Ascending aorta (tissue), 2 donors: Measurements from ENCODE around the gene SLC25A22. TPM values are rescaled to one million over a fixed set of nuclear protein-coding genes. Genes with fewer than 3 reads are reported as not detected.
A peak's percentile ranks its signal among the peaks of the same experiment; 100 is the strongest.

ENCODE experiments used
- DNase-seq, 2 donors: peaks; one replicate each; pipeline ENCODE4 v3.0.0-alpha.2; 2019; ENCODE audit warnings: low spot score in 2 of 2
- H3K27ac ChIP-seq, 2 donors: fragments of 200-600 bp; sonication (generic); one replicate each; pipeline ENCODE4 v1.5.1; 2016 to 2017; ENCODE audit warnings: mild to moderate bottlenecking in 1 of 2
- H3K27me3 ChIP-seq: fragments of 200-600 bp; sonication (generic); one replicate; pipeline ENCODE4 v1.5.1; 2017
- H3K36me3 ChIP-seq, 2 donors: fragments of 200-600 bp; sonication (generic); one replicate each; pipeline ENCODE4 v1.5.1; 2016
- H3K4me1 ChIP-seq, 2 donors: fragments of 200-600 bp; sonication (generic); one replicate each; pipeline ENCODE4 v1.5.1; 2016 to 2017; ENCODE audit warnings: mild to moderate bottlenecking in 1 of 2
- H3K4me3 ChIP-seq, 2 donors: fragments of 200-600 bp; sonication (generic); one replicate each; pipeline ENCODE4 v1.5.1; 2016 to 2017; ENCODE audit warnings: mild to moderate bottlenecking in 1 of 2
- H3K9me3 ChIP-seq, 2 donors: fragments of 200-600 bp; sonication (generic); one replicate each; pipeline ENCODE4 v1.5.1; 2016
- CTCF ChIP-seq, 3 experiments: fragments of 200-600 bp in 2 of 3; fragments of 450-650 bp in 1 of 3; sonication (generic) in 2 of 3; IDR thresholded peaks; one replicate each; pipeline ENCODE4 v1.5.1; 2016 to 2019; ENCODE audit warnings: antibody characterized with exemption in 3 of 3, mild to moderate bottlenecking in 1 of 3, moderate library complexity in 1 of 3
- intact Hi-C: fragments of 100-400 bp; cut with DNase I; formaldehyde crosslinking; loops from one replicate; pipeline ENCODE4 v1.15.1; 2023
- total RNA-seq: library from RNA; depleted of rRNA; stranded (reverse); fragments of >200 nt; gene quantifications from one replicate; pipeline ENCODE4 v1.1.0, GENCODE V29; 2016

The SLC25A22 gene
- total RNA-seq, 1 donor from 2014 or later = 5.6 TPM

- Histone ChIP-seq H3K4me1 (peaks cover 9 to 16% of the 10 kb centered on the region in 2 donors), H3K27ac (no peak overlapping the region), H3K27me3 (peaks cover 3% of the 10 kb centered on the region), H3K36me3 (peaks cover 0 to 3% of the 10 kb centered on the region in 2 donors), H3K4me3 (no peak overlapping the region), H3K9me3 (no peaks in the 10 kb centered on the region)
- intact Hi-C loops = no loop called here
- DNase-seq = no peak
- TF ChIP-seq CTCF (IDR thresholded peaks at IDR 0.05) = no peak
Observed at GRCh38 chr11:792535-792821, 5.6 kb downstream of the SLC25A22 start.

DNA sequence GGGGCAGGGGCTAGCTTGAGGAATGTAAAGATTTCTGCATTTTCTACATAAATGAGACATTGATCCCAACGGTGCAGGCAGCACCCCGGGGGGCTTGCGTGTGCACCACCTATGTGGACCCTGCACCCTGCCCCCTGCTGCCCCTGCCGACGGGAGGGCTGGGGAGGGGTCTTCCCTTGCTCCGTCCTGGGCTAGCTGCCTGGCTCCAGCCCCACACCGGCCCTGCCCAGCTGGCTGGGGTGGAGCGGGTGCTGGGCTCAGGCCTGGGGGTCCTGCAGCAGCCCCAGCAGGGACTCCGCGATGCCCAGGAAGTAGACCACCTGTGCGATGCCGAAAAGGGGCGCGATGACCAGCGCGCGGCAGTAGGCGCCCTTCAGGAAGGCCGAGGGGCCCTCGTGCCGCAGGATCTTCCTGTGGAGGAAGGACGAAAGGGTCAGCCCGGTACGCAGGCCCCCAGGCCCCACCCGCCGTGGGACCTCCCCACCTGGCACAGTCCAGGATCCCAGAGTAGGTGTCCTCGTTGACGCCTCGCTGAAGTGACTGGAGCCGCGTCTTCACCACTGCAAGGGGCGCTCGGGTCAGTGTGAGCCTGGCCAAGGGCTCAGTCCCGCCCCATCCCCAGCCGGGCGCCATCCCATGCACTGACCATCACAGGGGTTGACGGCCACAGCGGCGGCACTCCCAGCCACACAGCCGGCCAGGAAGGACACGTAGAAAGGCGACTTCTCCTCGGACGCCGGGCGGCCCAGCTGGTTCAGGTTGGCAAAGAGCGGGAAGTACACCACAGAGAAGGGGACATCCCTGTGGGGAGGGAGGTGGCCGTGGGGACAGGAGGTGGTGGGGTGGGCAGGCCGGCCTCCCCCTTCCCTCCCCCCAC, 6.2 kb downstream of the SLC25A22 start:
- no peak overlapping the region for H3K4me3 ChIP-seq
- peaks cover 0 to 3% of the 10 kb centered on the region in 2 donors for H3K36me3 ChIP-seq
- intact Hi-C loops = no loop called here
- no peaks in the 10 kb centered on the region for H3K9me3 ChIP-seq
- H3K27me3 ChIP-seq = peaks cover 3% of the 10 kb centered on the region
- DNase-seq = no peak
- peaks cover 6 to 12% of the 10 kb centered on the region in 2 donors for H3K4me1 ChIP-seq
- TF ChIP-seq CTCF (IDR thresholded peaks at IDR 0.05) = no peak
- H3K27ac ChIP-seq = no peak overlapping the region

- Histone ChIP-seq H3K4me1 (peaks cover 0 to 6% of the 10 kb centered on the region in 2 donors), H3K4me3 (no peak overlapping the region), H3K27ac (no peak overlapping the region), H3K36me3 (peaks cover 0 to 3% of the 10 kb centered on the region in 2 donors), H3K27me3 (peaks cover 3% of the 10 kb centered on the region), H3K9me3 (no peaks in the 10 kb centered on the region)
- intact Hi-C loops = no loop called here
- TF ChIP-seq CTCF (IDR thresholded peaks at IDR 0.05) = no peak
- no peak for DNase-seq
Observed at GRCh38 chr11:790721-791564, 7.1 kb downstream of the SLC25A22 start.

- no peak within 1 kb of the TSS for H3K27ac ChIP-seq
- H3K27me3 ChIP-seq = peaks cover 3% of the 10 kb centered on the region
- no peak for TF ChIP-seq CTCF (IDR thresholded peaks at IDR 0.05)
- H3K4me3 ChIP-seq = peak within 1 kb of the TSS in 1 of 2 donors; percentile 29
- H3K4me1 ChIP-seq = no peaks in the 10 kb centered on the region
- intact Hi-C loops = no loop called here
- no peaks in the 10 kb centered on the region for H3K9me3 ChIP-seq
- no peak for DNase-seq
- peaks cover 0 to 3% of the 10 kb centered on the region in 2 donors for H3K36me3 ChIP-seq
Observed at GRCh38 chr11:789943-790342, 8.1 kb downstream of the SLC25A22 start, which contains the start of gene CEND1. Gene CEND1 (minus strand): TSS chr11:790090. CDS start chr11:788576, 1,514 bp downstream.

GRCh38 chr11:788953-789940, 8.8 kb downstream of the SLC25A22 start:
- peaks cover 0 to 3% of the 10 kb centered on the region in 2 donors for H3K36me3 ChIP-seq
- no peaks in the 10 kb centered on the region for H3K9me3 ChIP-seq
- TF ChIP-seq CTCF (IDR thresholded peaks at IDR 0.05) = no peak
- H3K27me3 ChIP-seq = peaks cover 3% of the 10 kb centered on the region
- H3K27ac ChIP-seq = no peak overlapping the region
- no peak for DNase-seq
- intact Hi-C loops = no loop called here
- H3K4me1 ChIP-seq = no peaks in the 10 kb centered on the region
- H3K4me3 ChIP-seq = peak overlapping the region in 1 of 2 donors; percentile 29
